IMR-90 (cell line): ENCODE measurements around the gene IL19. TPM values are rescaled to one million over a fixed set of nuclear protein-coding genes. Genes with fewer than 3 reads are reported as not detected.
A peak's percentile ranks its signal among the peaks of the same experiment; 100 is the strongest.

ENCODE experiments used
- ATAC-seq: fragments of 200-7000 bp; cut with Tn5 transposase; 2 replicates; pipeline ENCODE4 v1.9.1; 2020; ENCODE audit warnings: low read depth, mild to moderate bottlenecking, moderate library complexity
- BruUV-seq: library from RNA; stranded (reverse); fragments of 400-500 nt; replicated peaks from 2 replicates; lab custom pipeline; 2021; lab: Mats Ljungman, UMichigan
- CTCF ChIA-PET: fragments of 300-600 bp; formaldehyde crosslinking; extraction: SDS; loops from one replicate; lab custom pipeline; 2021; ENCODE audit warnings: antibody characterized with exemption; lab: Yijun Ruan, JAX
- POLR2A ChIA-PET: fragments of 300-600 bp; sonication (Branson Sonifier 250); formaldehyde crosslinking; loops from one replicate; lab custom pipeline; 2022; ENCODE audit warnings: antibody characterized with exemption; ENCODE audit not compliant: unreplicated experiment; lab: Charles Lee
- DNase-seq: peaks from one replicate; pipeline ENCODE4 v3.0.0; 2013
- H2AFZ ChIP-seq: replicated peaks from 2 replicates; pipeline ENCODE3; 2013; ENCODE audit warnings: low read length, mild to moderate bottlenecking; ENCODE audit not compliant: poor library complexity
- H2AK5ac ChIP-seq: 2 replicates; pipeline ENCODE4 v1.6.1; 2013; ENCODE audit warnings: low read depth, low read length, inconsistent platforms
- H2AK9ac ChIP-seq: replicated peaks from 2 replicates; pipeline ENCODE3; 2013; ENCODE audit warnings: mild to moderate bottlenecking, low read depth, low read length, moderate library complexity; ENCODE audit not compliant: poor library complexity
- H2BK120ac ChIP-seq: 2 replicates; pipeline ENCODE4 v1.6.1; 2013; ENCODE audit warnings: low read depth, low read length, inconsistent platforms
- H2BK15ac ChIP-seq: 3 replicates; pipeline ENCODE4 v1.6.1; 2013; ENCODE audit warnings: low read depth, low read length, inconsistent platforms
- H2BK20ac ChIP-seq: 2 replicates; pipeline ENCODE4 v1.6.1; 2013; ENCODE audit warnings: low read depth, mild to moderate bottlenecking, inconsistent platforms, low read length, moderate library complexity
- H2BK5ac ChIP-seq: 2 replicates; pipeline ENCODE4 v1.6.1; 2013; ENCODE audit warnings: mild to moderate bottlenecking, low read depth, low read length, inconsistent platforms; ENCODE audit not compliant: poor library complexity, severe bottlenecking
- H3K14ac ChIP-seq: replicated peaks from 2 replicates; pipeline ENCODE4 v1.6.1; 2013; ENCODE audit warnings: low read depth, low read length, inconsistent platforms
- H3K18ac ChIP-seq: 2 replicates; pipeline ENCODE4 v1.6.1; 2013; ENCODE audit warnings: low read depth, low read length, control low read depth
- H3K23ac ChIP-seq: 2 replicates; pipeline ENCODE4 v1.6.1; 2013; ENCODE audit warnings: low read depth, low read length, inconsistent platforms
- H3K27ac ChIP-seq: 2 replicates; pipeline ENCODE4 v1.5.1; 2013; ENCODE audit warnings: mild to moderate bottlenecking, control low read depth, low read length; ENCODE audit not compliant: insufficient read depth
- H3K27me3 ChIP-seq: 2 replicates; pipeline ENCODE4 v1.6.1; 2013; ENCODE audit warnings: low read length; ENCODE audit not compliant: control insufficient read depth, insufficient read depth
- H3K36me3 ChIP-seq: 2 replicates; pipeline ENCODE4 v1.6.1; 2013; ENCODE audit warnings: low read length, mixed read lengths; ENCODE audit not compliant: control insufficient read depth, insufficient read depth
- H3K4ac ChIP-seq: 2 replicates; pipeline ENCODE4 v1.6.1; 2013; ENCODE audit warnings: low read depth, low read length, inconsistent platforms
- H3K4me1 ChIP-seq: 2 replicates; pipeline ENCODE4 v1.6.1; 2013; ENCODE audit warnings: low read length, mixed read lengths; ENCODE audit not compliant: control insufficient read depth, insufficient read depth
- H3K4me2 ChIP-seq: 2 replicates; pipeline ENCODE4 v1.6.1; 2013; ENCODE audit warnings: low read depth, mild to moderate bottlenecking, control low read depth, low read length, moderate library complexity
- H3K4me3 ChIP-seq: 2 replicates; pipeline ENCODE4 v1.5.1; 2013; ENCODE audit warnings: low read depth, mild to moderate bottlenecking, control low read depth, low read length, moderate library complexity; ENCODE audit not compliant: insufficient read depth
- H3K56ac ChIP-seq: 2 replicates; pipeline ENCODE4 v1.6.1; 2013; ENCODE audit warnings: low read length, inconsistent platforms; ENCODE audit not compliant: insufficient read depth; ENCODE audit errors: extremely low read depth
- H3K79me1 ChIP-seq, 2 experiments: 2 replicates each; pipeline ENCODE4 v1.6.1; 2013; ENCODE audit warnings: low read length in 2 of 2, inconsistent platforms in 1 of 2, low read depth in 1 of 2
- H3K9ac ChIP-seq: 2 replicates; pipeline ENCODE4 v1.6.1; 2013; ENCODE audit warnings: low read depth, low read length, control low read depth
- H3K9me1 ChIP-seq: 2 replicates; pipeline ENCODE4 v1.6.1; 2013; ENCODE audit warnings: low read length, inconsistent platforms; ENCODE audit not compliant: insufficient read depth
- H3K9me3 ChIP-seq: 2 replicates; pipeline ENCODE4 v1.6.1; 2013; ENCODE audit warnings: low read length; ENCODE audit not compliant: control insufficient read depth, insufficient read depth
- H4K20me1 ChIP-seq: 2 replicates; pipeline ENCODE4 v1.6.1; 2013; ENCODE audit warnings: low read length, inconsistent platforms; ENCODE audit not compliant: insufficient read depth
- H4K5ac ChIP-seq: 2 replicates; pipeline ENCODE4 v1.6.1; 2013; ENCODE audit warnings: mild to moderate bottlenecking, low read depth, low read length, control low read depth
- H4K8ac ChIP-seq, 2 experiments: 2 replicates each; pipeline ENCODE4 v1.6.1; 2013; ENCODE audit warnings: low read depth in 2 of 2, low read length in 2 of 2, control low read depth in 1 of 2, inconsistent platforms in 1 of 2
- H4K91ac ChIP-seq: 2 replicates; pipeline ENCODE4 v1.6.1; 2013; ENCODE audit warnings: low read depth, low read length, inconsistent platforms; ENCODE audit not compliant: insufficient read depth
- BHLHE40 ChIP-seq: fragments of 150-350 bp; IDR thresholded peaks from 2 replicates; pipeline ENCODE4 v1.6.1; 2016; ENCODE audit warnings: mild to moderate bottlenecking, low read depth, low read length
- CEBPB ChIP-seq: IDR thresholded peaks from 2 replicates; pipeline ENCODE4 v1.6.1; 2012; ENCODE audit warnings: low read depth, low read length, improper control_type of control experiment
- CHD1 ChIP-seq: IDR thresholded peaks from 2 replicates; pipeline ENCODE4 v1.6.1; 2012; ENCODE audit warnings: low read depth, low read length, improper control_type of control experiment
- FOS ChIP-seq: fragments of 150-350 bp; IDR thresholded peaks from 2 replicates; pipeline ENCODE4 v1.6.1; 2016; ENCODE audit warnings: low read depth, low read length
- MAFK ChIP-seq: IDR thresholded peaks from 2 replicates; pipeline ENCODE4 v1.6.1; 2012; ENCODE audit warnings: low read depth, low read length, improper control_type of control experiment
- MAZ ChIP-seq: IDR thresholded peaks from 2 replicates; pipeline ENCODE4 v1.6.1; 2012; ENCODE audit warnings: low read depth, mild to moderate bottlenecking, low read length, improper control_type of control experiment, moderate library complexity, borderline replicate concordance
- MXI1 ChIP-seq: IDR thresholded peaks from 2 replicates; pipeline ENCODE4 v1.6.1; 2012; ENCODE audit warnings: low read depth, mild to moderate bottlenecking, low read length, moderate library complexity, borderline replicate concordance
- NFE2L2 ChIP-seq: fragments of 150-350 bp; IDR thresholded peaks from 2 replicates; pipeline ENCODE4 v1.6.1; 2016; ENCODE audit warnings: low read depth, mild to moderate bottlenecking, low read length
- POLR2A ChIP-seq: IDR thresholded peaks from 2 replicates; pipeline ENCODE4 v1.6.1; 2012; ENCODE audit warnings: mild to moderate bottlenecking, low read depth, low read length
- RAD21 ChIP-seq: IDR thresholded peaks from 2 replicates; pipeline ENCODE4 v1.6.1; 2012; ENCODE audit warnings: low read length, improper control_type of control experiment
- RCOR1 ChIP-seq: IDR thresholded peaks from 2 replicates; pipeline ENCODE4 v1.6.1; 2012; ENCODE audit warnings: mild to moderate bottlenecking, low read length, improper control_type of control experiment; ENCODE audit not compliant: insufficient replicate concordance
- RFX5 ChIP-seq: IDR thresholded peaks from 2 replicates; pipeline ENCODE4 v1.8.0; 2012; ENCODE audit warnings: low read depth, mild to moderate bottlenecking, low read length, moderate library complexity
- SMC3 ChIP-seq: fragments of 150-350 bp; IDR thresholded peaks from 2 replicates; pipeline ENCODE4 v1.6.1; 2016; ENCODE audit warnings: low read depth, mild to moderate bottlenecking, antibody characterized with exemption, low read length, moderate library complexity
- USF2 ChIP-seq: fragments of 150-350 bp; IDR thresholded peaks from 2 replicates; pipeline ENCODE4 v1.6.1; 2017; ENCODE audit warnings: mild to moderate bottlenecking, antibody characterized with exemption, low read length, low read depth
- WGBS, 2 experiments: methylation state at CpG; one replicate each; pipeline versions ENCODE4 v1.1.5 to v1.1.7; 2013; ENCODE audit warnings: missing lambda C conversion rate in 2 of 2; ENCODE audit not compliant: insufficient read length in 1 of 2; ENCODE audit errors: extremely low coverage in 2 of 2; 5-methylcytosine and 5-hydroxymethylcytosine counted together
- dilution Hi-C: fragments of 300-500 bp; cut with HindIII; formaldehyde crosslinking; loops from one replicate; pipeline ENCODE4 v1.14.3; 2018; ENCODE audit warnings: low sequenced_read_pairs; ENCODE audit not compliant: unreplicated experiment
- in situ Hi-C: fragments of 300-500 bp; cut with MboI; formaldehyde crosslinking; loops from 3 replicates; pipeline ENCODE4 v1.14.3; 2019; ENCODE audit warnings: low sequenced_read_pairs, inconsistent platforms, mixed read lengths
- intact Hi-C: fragments of 100-400 bp; cut with micrococcal nuclease; formaldehyde crosslinking; loops from 2 replicates; pipeline ENCODE4 v1.10.0; 2022
- polyA plus RNA-seq, 3 experiments: library from polyadenylated mRNA; depleted of rRNA; stranded (reverse); fragments of >200 nt; gene quantifications; 2 replicates each; pipeline ENCODE4 v1.2.3, GENCODE V29; 2012; ENCODE audit warnings: low replicate concordance in 1 of 3
- total RNA-seq: library from RNA; depleted of rRNA; stranded (reverse); fragments of >200 nt; gene quantifications from 2 replicates; pipeline ENCODE4 v1.2.3, GENCODE V29; 2012
- TF ChIP-seq, protein P1 (sequence below): fragments of 150-350 bp; IDR thresholded peaks from 2 replicates; pipeline ENCODE4 v1.6.1; 2016; ENCODE audit warnings: low read depth, mild to moderate bottlenecking, low read length, moderate library complexity, borderline replicate concordance
- TF ChIP-seq, protein P2 (sequence below): conservative IDR thresholded peaks from 2 replicates; pipeline ENCODE4 v1.5.1; 2012; ENCODE audit warnings: mild to moderate bottlenecking, low read depth, low read length, improper control_type of control experiment

The IL19 gene
- total and polyA plus RNA-seq, 2 of the 4 experiments (the other 2 are of a cell fraction) = not detected

- peak overlapping the region; percentile 51 for H2AK9ac ChIP-seq
- peak overlapping the region; percentile 40 for H3K23ac ChIP-seq
- no peaks in the 10 kb centered on the region for H3K9me3 ChIP-seq
- H3K27me3 ChIP-seq = no peaks in the 10 kb centered on the region; the same call in 1 of the 2 replicates
- H2BK20ac ChIP-seq = peak overlapping the region; percentile 96
- H4K20me1 ChIP-seq = no peaks in the 10 kb centered on the region
- no peak overlapping the region for H3K4me3 ChIP-seq
- DNase-seq (peak; percentile 27), ATAC-seq (peak; percentile 22)
- H3K18ac ChIP-seq = peak overlapping the region; percentile 92
- H4K91ac ChIP-seq = peak overlapping the region; percentile 88
- H3K9me1 ChIP-seq = peaks cover 6% of the 10 kb centered on the region
- H3K4ac ChIP-seq = peak overlapping the region; percentile 94
- no TSS peak for BruUV-seq
- TF ChIP-seq BHLHE40 (no peak), SMC3 (no peak), MXI1 (no peak), RAD21 (no peak), MAZ (no peak), FOS (no peak), CEBPB (no peak), USF2 (no peak), CHD1 (no peak), MAFK (no peak), RFX5 (no peak), POLR2A (no peak), RCOR1 (no peak), NFE2L2 (no peak)
- TF ChIP-seq, protein P1, sequence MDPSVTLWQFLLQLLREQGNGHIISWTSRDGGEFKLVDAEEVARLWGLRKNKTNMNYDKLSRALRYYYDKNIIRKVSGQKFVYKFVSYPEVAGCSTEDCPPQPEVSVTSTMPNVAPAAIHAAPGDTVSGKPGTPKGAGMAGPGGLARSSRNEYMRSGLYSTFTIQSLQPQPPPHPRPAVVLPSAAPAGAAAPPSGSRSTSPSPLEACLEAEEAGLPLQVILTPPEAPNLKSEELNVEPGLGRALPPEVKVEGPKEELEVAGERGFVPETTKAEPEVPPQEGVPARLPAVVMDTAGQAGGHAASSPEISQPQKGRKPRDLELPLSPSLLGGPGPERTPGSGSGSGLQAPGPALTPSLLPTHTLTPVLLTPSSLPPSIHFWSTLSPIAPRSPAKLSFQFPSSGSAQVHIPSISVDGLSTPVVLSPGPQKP = no peak
- TF ChIP-seq, protein P2, sequence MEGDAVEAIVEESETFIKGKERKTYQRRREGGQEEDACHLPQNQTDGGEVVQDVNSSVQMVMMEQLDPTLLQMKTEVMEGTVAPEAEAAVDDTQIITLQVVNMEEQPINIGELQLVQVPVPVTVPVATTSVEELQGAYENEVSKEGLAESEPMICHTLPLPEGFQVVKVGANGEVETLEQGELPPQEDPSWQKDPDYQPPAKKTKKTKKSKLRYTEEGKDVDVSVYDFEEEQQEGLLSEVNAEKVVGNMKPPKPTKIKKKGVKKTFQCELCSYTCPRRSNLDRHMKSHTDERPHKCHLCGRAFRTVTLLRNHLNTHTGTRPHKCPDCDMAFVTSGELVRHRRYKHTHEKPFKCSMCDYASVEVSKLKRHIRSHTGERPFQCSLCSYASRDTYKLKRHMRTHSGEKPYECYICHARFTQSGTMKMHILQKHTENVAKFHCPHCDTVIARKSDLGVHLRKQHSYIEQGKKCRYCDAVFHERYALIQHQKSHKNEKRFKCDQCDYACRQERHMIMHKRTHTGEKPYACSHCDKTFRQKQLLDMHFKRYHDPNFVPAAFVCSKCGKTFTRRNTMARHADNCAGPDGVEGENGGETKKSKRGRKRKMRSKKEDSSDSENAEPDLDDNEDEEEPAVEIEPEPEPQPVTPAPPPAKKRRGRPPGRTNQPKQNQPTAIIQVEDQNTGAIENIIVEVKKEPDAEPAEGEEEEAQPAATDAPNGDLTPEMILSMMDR = no peak
- peak overlapping the region; percentile 71; the same call in 2 of the 3 replicates for H2BK15ac ChIP-seq
- peaks cover 5% of the 10 kb centered on the region for H3K4me1 ChIP-seq
- peak overlapping the region; percentile 97 for H2BK120ac ChIP-seq
- WGBS, 2 experiments = 80% methylated on average over 3 of the region's 5 CpGs; no CpG with 5 or more reads in 1 of the 2 experiments
- intact Hi-C loops (no loop called here), in situ Hi-C loops (no loop called here), dilution Hi-C loops (no loop called here)
- peak overlapping the region; percentile 68 for H3K27ac ChIP-seq
- peak overlapping the region; percentile 68 for H4K5ac ChIP-seq
- CTCF ChIA-PET = interaction anchor here (0.6 kb wide), 2 partner anchors 14 to 876 kb away, joined by 3 read pairs; no protein-coding TSS in a partner anchor
- no peaks in the 10 kb centered on the region for H3K79me1 ChIP-seq
- no peak overlapping the region for H3K9ac ChIP-seq
- H4K8ac ChIP-seq = peak overlapping the region; percentile 61 to 90; a peak in 3 of 4 replicates
- POLR2A ChIA-PET = no interaction called here
- peak overlapping the region; percentile 83 for H2AK5ac ChIP-seq
- peak overlapping the region; percentile 92 for H3K14ac ChIP-seq
- peak overlapping the region; percentile 90 for H2AFZ ChIP-seq
- no peaks in the 10 kb centered on the region for H3K36me3 ChIP-seq
- H3K4me2 ChIP-seq = no peak overlapping the region
- H2BK5ac ChIP-seq = peak overlapping the region; percentile 88
- peak overlapping the region; percentile 60 for H3K56ac ChIP-seq
Measured at GRCh38 chr1:206823727-206824126, 53.2 kb downstream of the IL19 start.
